Activated CD8-positive, alpha-beta T cell treated with anti-CD3 and anti-CD28 coated beads for 36 hours (primary cell): ENCODE measurements around the gene SLC27A3. TPM values are rescaled to one million over a fixed set of nuclear protein-coding genes. Genes with fewer than 3 reads are reported as not detected.
"Not testable (repeated sequence)": the region's sequence is repeated elsewhere in the genome, so short reads cannot be mapped to it uniquely, and the experiment has no call there.

ENCODE experiments used
- ATAC-seq: fragments of 200-7000 bp; cut with Tn5 transposase; one replicate; pipeline ENCODE4 v1.10.0; 2021; ENCODE audit warnings: mild to moderate bottlenecking, moderate library complexity
- CTCF ChIA-PET: fragments of 350-600 bp; sonication (Branson Sonifier 250); formaldehyde crosslinking; loops from one replicate; lab custom pipeline; 2021; ENCODE audit warnings: antibody characterized with exemption; lab: Charles Lee
- POLR2A ChIA-PET: fragments of 350-600 bp; sonication (Branson Sonifier 250); formaldehyde crosslinking; loops from one replicate; lab custom pipeline; 2021; ENCODE audit warnings: antibody characterized with exemption; lab: Charles Lee
- DNase-seq: peaks from one replicate; pipeline ENCODE4 v3.0.0-alpha.2; 2020
- H3K27ac Mint-ChIP-seq: one replicate; pipeline ENCODE4 v1.8.0; 2021; ENCODE audit warnings: mild to moderate bottlenecking, mixed read lengths
- H3K27me3 Mint-ChIP-seq: one replicate; pipeline ENCODE4 v1.8.0; 2021; ENCODE audit warnings: mixed read lengths
- H3K36me3 Mint-ChIP-seq: one replicate; pipeline ENCODE4 v1.8.0; 2021; ENCODE audit warnings: low read depth, mixed read lengths
- H3K4me1 Mint-ChIP-seq: one replicate; pipeline ENCODE4 v1.8.0; 2021; ENCODE audit warnings: low read depth, mixed read lengths
- H3K4me3 Mint-ChIP-seq: one replicate; pipeline ENCODE4 v1.8.0; 2021; ENCODE audit warnings: mild to moderate bottlenecking, moderate library complexity, mixed read lengths
- H3K9me3 Mint-ChIP-seq: one replicate; pipeline ENCODE4 v1.8.0; 2021; ENCODE audit warnings: mixed read lengths
- intact Hi-C: fragments of 100-400 bp; cut with micrococcal nuclease; formaldehyde crosslinking; loops from one replicate; pipeline ENCODE4 v1.10.0; 2022
- total RNA-seq, 2 experiments: library from RNA; stranded (reverse); gene quantifications; one replicate each; pipeline ENCODE4 v1.2.3, GENCODE V29; 2021
- TF ChIP-seq, protein P1 (sequence below): fragments of 200-600 bp; IDR thresholded peaks from one replicate; pipeline ENCODE4 v1.8.0; 2022; ENCODE audit warnings: antibody characterized with exemption, mild to moderate bottlenecking

The SLC27A3 gene
- total RNA-seq, 2 experiments from 2014 or later, result 7.2 to 10.0 TPM

DNA sequence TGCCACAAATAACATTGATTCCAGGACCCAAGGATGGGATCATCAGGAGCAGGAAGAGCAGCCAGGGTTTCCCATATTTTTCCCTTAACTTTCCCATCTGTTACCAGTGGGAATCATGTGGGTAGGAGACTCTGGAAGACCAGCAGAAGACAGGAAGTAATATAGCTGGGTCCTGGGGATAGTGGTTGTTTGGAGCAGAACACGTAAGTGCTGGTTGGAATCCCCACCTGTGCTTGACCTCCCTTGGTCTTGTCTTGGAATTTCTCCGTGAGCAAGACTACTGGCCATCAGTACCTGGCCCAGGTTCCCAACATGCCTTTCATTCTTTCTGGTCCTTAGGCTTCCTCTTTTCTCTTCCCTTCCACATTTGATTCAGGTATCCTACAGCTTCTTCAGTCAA lies 20.9 kb upstream of the SLC27A3 start:
- Mint-ChIP-seq H3K4me3 (no peak overlapping the region), H3K36me3 (peaks cover 45% of the 10 kb centered on the region), H3K4me1 (peaks cover 4% of the 10 kb centered on the region), H3K27me3 (no peaks in the 10 kb centered on the region), H3K27ac (no peak overlapping the region), H3K9me3 (no peaks in the 10 kb centered on the region)
- TF ChIP-seq, protein P1, sequence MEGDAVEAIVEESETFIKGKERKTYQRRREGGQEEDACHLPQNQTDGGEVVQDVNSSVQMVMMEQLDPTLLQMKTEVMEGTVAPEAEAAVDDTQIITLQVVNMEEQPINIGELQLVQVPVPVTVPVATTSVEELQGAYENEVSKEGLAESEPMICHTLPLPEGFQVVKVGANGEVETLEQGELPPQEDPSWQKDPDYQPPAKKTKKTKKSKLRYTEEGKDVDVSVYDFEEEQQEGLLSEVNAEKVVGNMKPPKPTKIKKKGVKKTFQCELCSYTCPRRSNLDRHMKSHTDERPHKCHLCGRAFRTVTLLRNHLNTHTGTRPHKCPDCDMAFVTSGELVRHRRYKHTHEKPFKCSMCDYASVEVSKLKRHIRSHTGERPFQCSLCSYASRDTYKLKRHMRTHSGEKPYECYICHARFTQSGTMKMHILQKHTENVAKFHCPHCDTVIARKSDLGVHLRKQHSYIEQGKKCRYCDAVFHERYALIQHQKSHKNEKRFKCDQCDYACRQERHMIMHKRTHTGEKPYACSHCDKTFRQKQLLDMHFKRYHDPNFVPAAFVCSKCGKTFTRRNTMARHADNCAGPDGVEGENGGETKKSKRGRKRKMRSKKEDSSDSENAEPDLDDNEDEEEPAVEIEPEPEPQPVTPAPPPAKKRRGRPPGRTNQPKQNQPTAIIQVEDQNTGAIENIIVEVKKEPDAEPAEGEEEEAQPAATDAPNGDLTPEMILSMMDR, result no peak
- intact Hi-C loops, result no loop called here
- ATAC-seq, result no peak
- POLR2A ChIA-PET, result interaction anchor here (1.4 kb wide), 1 partner anchor 21 kb away, joined by 3 read pairs; the partner anchor contains the start of gene SLC27A3
- CTCF ChIA-PET, result interaction anchor here (1.0 to 2.5 kb wide), 5 partner anchors 28 to 259 kb away, joined by 3 to 8 read pairs (median 4); partner anchors contain the start of gene NPR1
- DNase-seq, result no peak

GRCh38 chr1:153760440-153760839 lies 14.8 kb upstream of the SLC27A3 start:
- DNase-seq (no peak), ATAC-seq (no peak)
- Mint-ChIP-seq H3K4me3 (no peak overlapping the region), H3K4me1 (no peaks in the 10 kb centered on the region), H3K27ac (no peak overlapping the region), H3K9me3 (no peaks in the 10 kb centered on the region), H3K36me3 (peaks cover 32% of the 10 kb centered on the region), H3K27me3 (no peaks in the 10 kb centered on the region)
- CTCF ChIA-PET, result interaction anchor here (1.2 to 2.0 kb wide), 2 partner anchors 12 to 82 kb away, joined by 3 to 5 read pairs; no protein-coding TSS in a partner anchor
- POLR2A ChIA-PET, result no interaction called here
- intact Hi-C loops, result no loop called here
- TF ChIP-seq, protein P1, result no peak

GRCh38 chr1:153763365-153764225 lies 11.6 kb upstream of the SLC27A3 start:
- no peak for DNase-seq
- H3K36me3 Mint-ChIP-seq, result peaks cover 33% of the 10 kb centered on the region
- no peak overlapping the region for H3K4me3 Mint-ChIP-seq
- H3K27me3 Mint-ChIP-seq, result no peaks in the 10 kb centered on the region
- no peak for ATAC-seq
- POLR2A ChIA-PET, result interaction anchor here (0.7 to 1.4 kb wide), 5 partner anchors 8 to 230 kb away, joined by 3 to 5 read pairs (median 3); partner anchors contain the start of gene SLC27A3
- TF ChIP-seq, protein P1, result no peak
- H3K4me1 Mint-ChIP-seq, result no peaks in the 10 kb centered on the region
- CTCF ChIA-PET, result interaction anchor here (0.6 to 1.2 kb wide), 4 partner anchors 12 to 223 kb away, joined by 3 read pairs; partner anchors contain the start of gene RAB13
- H3K27ac Mint-ChIP-seq, result no peak overlapping the region
- no peaks in the 10 kb centered on the region for H3K9me3 Mint-ChIP-seq
- intact Hi-C loops, result no loop called here

DNA sequence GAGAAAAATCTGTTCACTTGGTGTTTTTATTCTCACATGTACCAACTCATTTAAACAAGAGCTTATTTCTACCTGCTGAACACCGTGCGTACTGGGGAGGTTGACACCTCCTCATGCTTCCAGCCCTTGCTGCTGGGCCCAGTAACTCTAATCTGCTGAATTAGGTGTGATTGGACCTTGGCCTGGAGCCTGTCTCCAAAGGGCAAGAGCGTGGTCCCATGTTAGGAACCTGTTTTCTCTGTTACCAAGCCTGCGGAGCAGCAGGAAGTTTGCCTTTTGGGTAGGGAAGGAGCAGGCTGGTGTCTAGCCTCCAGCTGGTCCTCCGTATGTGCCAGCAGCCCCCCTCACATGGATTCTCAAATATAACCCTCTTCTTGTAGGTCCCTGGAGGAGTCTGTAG lies 10.9 kb upstream of the SLC27A3 start:
- TF ChIP-seq, protein P1, result no peak
- Mint-ChIP-seq H3K27ac (no peak overlapping the region), H3K9me3 (no peaks in the 10 kb centered on the region), H3K36me3 (peaks cover 33% of the 10 kb centered on the region), H3K4me3 (no peak overlapping the region), H3K4me1 (no peaks in the 10 kb centered on the region), H3K27me3 (no peaks in the 10 kb centered on the region)
- DNase-seq (no peak), ATAC-seq (no peak)
- ChIA-PET CTCF (interaction anchor here (1.1 to 1.2 kb wide), 2 partner anchors 12 to 14 kb away, joined by 3 to 4 read pairs; no protein-coding TSS in a partner anchor), POLR2A (interaction anchor here (0.7 to 1.4 kb wide), 3 partner anchors 10 to 115 kb away, joined by 3 to 5 read pairs (median 3); partner anchors contain the start of gene SLC27A3)
- intact Hi-C loops, result no loop called here

DNA sequence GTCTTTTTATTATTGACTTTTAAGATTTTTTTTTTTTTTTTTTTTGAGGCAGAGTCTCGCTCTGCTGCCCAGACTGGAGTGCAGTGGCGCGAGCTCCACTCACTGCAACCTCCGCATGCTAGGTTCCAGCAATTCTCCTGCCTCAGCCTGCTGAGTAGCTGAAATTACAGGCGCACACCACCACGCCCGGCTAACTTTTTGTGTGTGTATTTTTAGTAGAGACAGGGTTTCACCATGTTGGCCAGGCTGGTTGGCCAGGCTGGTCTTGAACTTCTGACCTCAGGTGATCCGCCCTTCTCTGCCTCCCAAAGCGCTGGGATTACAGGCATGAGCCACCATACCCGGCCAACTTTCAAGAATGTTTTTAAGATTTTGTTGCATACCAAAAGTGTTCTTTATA lies 8.5 kb upstream of the SLC27A3 start:
- H3K27me3 Mint-ChIP-seq, ATAC-seq, H3K4me3 Mint-ChIP-seq, DNase-seq, H3K9me3 Mint-ChIP-seq, H3K27ac Mint-ChIP-seq, intact Hi-C loops, H3K4me1 Mint-ChIP-seq: not testable (repeated sequence)
- peaks cover 26% of the 10 kb centered on the region for H3K36me3 Mint-ChIP-seq
- ChIA-PET POLR2A (interaction anchor here (1.1 kb wide), 1 partner anchor 133 kb away, joined by 3 read pairs; the partner anchor contains the start of gene CHTOP), CTCF (interaction anchor here (1.6 kb wide), 1 partner anchor 16 kb away, joined by 5 read pairs; no protein-coding TSS in a partner anchor)
